ENCODE measurements around the gene OSTC. TPM values are rescaled to one million over a fixed set of nuclear protein-coding genes. Genes with fewer than 3 reads are reported as not detected.
A peak's percentile ranks its signal among the peaks of the same experiment; 100 is the strongest.

OSTC gene
- total RNA-seq, 4 donors from 2014 or later = 82.9 to 1,618 (median 118) TPM

GRCh38 chr4:108611365-108611764 lies 39.0 kb upstream of the OSTC start:
- Histone ChIP-seq H3K27me3 (no peaks in the 10 kb centered on the region), H3K27ac (no peak overlapping the region), H3K36me3 (no peaks in the 10 kb centered on the region), H3K4me3 (replicated peaks in 1 of 3) (no peak overlapping the region), H3K9me3 (no peaks in the 10 kb centered on the region), H3K4me1 (no peaks in the 10 kb centered on the region)
- DNase-seq = no peak
- TF ChIP-seq POLR2A (IDR thresholded peaks at IDR 0.05) = no peak
- no peak for TF ChIP-seq CTCF (IDR thresholded peaks at IDR 0.05)
- intact Hi-C loops (cut with DNase I) = no loop called here
- 77 to 83% methylated on average over 10 of the region's 10 CpGs for WGBS, 2 donors

- no peak for DNase-seq
- H3K4me1 ChIP-seq = no peaks in the 10 kb centered on the region
- no peaks in the 10 kb centered on the region for H3K9me3 ChIP-seq
- intact Hi-C loops (cut with DNase I) = no loop called here
- no peaks in the 10 kb centered on the region for H3K27me3 ChIP-seq
- no peak for TF ChIP-seq POLR2A (IDR thresholded peaks at IDR 0.05)
- no peak for TF ChIP-seq CTCF (IDR thresholded peaks at IDR 0.05)
- no peaks in the 10 kb centered on the region for H3K36me3 ChIP-seq
- WGBS, 2 donors = 86 to 91% methylated on average over 6 of the region's 6 CpGs
- H3K4me3 ChIP-seq (replicated peaks in 1 of 3) = no peak overlapping the region
- no peak overlapping the region for H3K27ac ChIP-seq
Measured at GRCh38 chr4:108612365-108612764, 38.0 kb upstream of the OSTC start.

- no peaks in the 10 kb centered on the region for H3K9me3 ChIP-seq
- peaks cover 22 to 26% of the 10 kb centered on the region in 2 donors for H3K36me3 ChIP-seq
- no peak for DNase-seq
- peak overlapping the region in 1 of 3 donors; percentile 42 for H3K27ac ChIP-seq
- peak overlapping the region in 2 of 3 donors; percentile 6 to 76 for H3K4me3 ChIP-seq (replicated peaks in 1 of 3)
- H3K27me3 ChIP-seq = no peaks in the 10 kb centered on the region
- 80 to 84% methylated on average over 7 of the region's 7 CpGs for WGBS, 2 donors
- peaks cover 7% of the 10 kb centered on the region in 2 donors for H3K4me1 ChIP-seq
- no peak for TF ChIP-seq POLR2A (IDR thresholded peaks at IDR 0.05)
- no peak for TF ChIP-seq CTCF (IDR thresholded peaks at IDR 0.05)
- intact Hi-C loops (cut with DNase I) = no loop called here
Measured at GRCh38 chr4:108619372-108620100, 30.9 kb upstream of the OSTC start.

GRCh38 chr4:108620101-108620932 lies 30.1 kb upstream of the OSTC start, which contains the start of gene RPL34:
TSS of gene RPL34 (plus strand) at chr4:108620576. CDS start at chr4:108621960, 1,384 bp downstream.
- Histone ChIP-seq H3K4me3 (replicated peaks in 1 of 3) (peak within 1 kb of the TSS; percentile 11 to 77 (median 76)), H3K27ac (peak within 1 kb of the TSS; percentile 81 to 85 (median 84)), H3K27me3 (no peaks in the 10 kb centered on the region), H3K9me3 (no peaks in the 10 kb centered on the region), H3K4me1 (peaks cover 7% of the 10 kb centered on the region in 2 donors), H3K36me3 (peaks cover 30 to 33% of the 10 kb centered on the region in 2 donors)
- 0% methylated on average over 32 of the region's 32 CpGs for WGBS, 2 donors
- TF ChIP-seq CTCF (IDR thresholded peaks at IDR 0.05) (no peak), POLR2A (IDR thresholded peaks at IDR 0.05) (peak; percentile 70 to 93)
- intact Hi-C loops (cut with DNase I) = no loop called here
- peak; percentile 99 for DNase-seq
